GM21423 (cell line): ENCODE measurements around the gene DYNC1LI1.

Source experiments
- ATAC-seq: cut with Tn5 transposase; IDR thresholded peaks from one replicate; pipeline ENCODE4 v1.9.1; 2021; ENCODE audit warnings: mild to moderate bottlenecking, moderate library complexity; ENCODE audit not compliant: unreplicated experiment

Gene DYNC1LI1

GRCh38 chr3:32570421-32571191 lies at the start of gene DYNC1LI1:
TSS of gene DYNC1LI1 (minus strand) at chr3:32570858. CDS start at chr3:32570770, 88 bp downstream.
- peak; percentile 89 for ATAC-seq

DNA sequence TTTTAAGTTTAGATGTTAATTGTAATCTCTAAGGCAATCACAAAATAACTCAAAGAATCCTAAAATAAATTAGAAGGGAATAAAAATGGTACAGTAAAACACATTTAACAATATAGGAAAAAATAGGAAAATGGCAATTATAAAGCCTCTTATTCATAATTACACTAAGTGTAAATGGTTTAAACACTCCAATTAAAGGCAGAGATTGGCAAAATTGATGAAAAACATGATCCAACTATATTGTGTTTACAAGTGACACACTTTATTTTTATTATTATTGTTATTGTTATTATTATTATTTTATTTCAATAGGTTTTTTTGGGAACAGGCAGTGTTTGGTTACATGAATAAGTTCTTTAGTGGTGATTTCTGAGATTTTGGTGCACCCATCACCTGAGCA lies 48.7 kb upstream of the DYNC1LI1 start:
- ATAC-seq, result no peak

GRCh38 chr3:32616267-32616962 lies 45.8 kb upstream of the DYNC1LI1 start:
- ATAC-seq, result no peak

GRCh38 chr3:32614956-32615355 lies 44.3 kb upstream of the DYNC1LI1 start:
- no peak for ATAC-seq

- no peak for ATAC-seq
Measured at GRCh38 chr3:32613183-32613582, 42.5 kb upstream of the DYNC1LI1 start.

DNA sequence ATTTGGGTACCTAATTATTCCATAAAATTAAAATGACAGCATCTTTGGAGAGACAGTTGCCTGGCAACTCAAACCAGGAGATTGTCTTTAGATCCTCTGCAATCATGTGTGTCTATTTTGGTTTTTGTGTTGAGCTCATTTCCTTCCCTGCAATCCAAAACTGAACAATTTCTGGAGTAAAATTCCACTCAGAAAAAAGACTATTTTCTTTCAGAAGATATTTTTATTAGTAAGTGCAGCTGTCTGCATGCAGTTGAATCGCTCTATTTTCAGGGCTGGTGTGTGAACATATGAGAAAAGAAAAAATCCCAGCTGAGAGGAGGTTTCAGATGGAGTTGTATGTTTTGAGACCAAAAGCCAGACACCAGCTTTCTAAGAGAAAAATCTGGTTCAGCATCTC lies 41.9 kb upstream of the DYNC1LI1 start:
- ATAC-seq, result no peak

GRCh38 chr3:32607522-32607921 lies 36.9 kb upstream of the DYNC1LI1 start:
- ATAC-seq, result no peak

GRCh38 chr3:32606960-32607359 lies 36.3 kb upstream of the DYNC1LI1 start:
- ATAC-seq, result no peak

- no peak for ATAC-seq
Measured at GRCh38 chr3:32606277-32606676, 35.6 kb upstream of the DYNC1LI1 start.

GRCh38 chr3:32603064-32603463 lies 32.4 kb upstream of the DYNC1LI1 start:
- ATAC-seq, result no peak

DNA sequence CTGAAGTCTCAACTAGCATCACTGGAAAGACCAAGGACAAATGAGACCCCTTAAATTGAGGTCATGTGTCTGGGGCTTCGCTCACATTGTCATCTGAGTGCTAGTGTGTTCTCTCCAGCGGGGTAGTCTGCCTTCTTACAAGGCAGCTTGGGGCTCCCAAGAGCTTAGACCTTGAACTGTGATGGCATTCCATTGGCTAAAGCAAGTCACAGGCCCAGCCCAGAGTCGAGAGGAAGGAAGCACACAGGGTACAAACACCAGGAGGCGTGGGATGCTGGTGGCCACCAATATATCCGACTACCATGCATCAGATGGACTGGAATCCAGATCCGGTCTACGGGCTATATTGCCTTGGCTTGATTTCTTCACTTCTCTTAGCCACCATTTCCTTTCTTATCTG lies 31.5 kb upstream of the DYNC1LI1 start:
- no peak for ATAC-seq

- no peak for ATAC-seq
Measured at GRCh38 chr3:32601722-32602121, 31.1 kb upstream of the DYNC1LI1 start.

GRCh38 chr3:32597656-32598055 lies 27.0 kb upstream of the DYNC1LI1 start:
- ATAC-seq, result no peak

- ATAC-seq, result no peak
Measured at GRCh38 chr3:32596909-32597369, 26.3 kb upstream of the DYNC1LI1 start.

DNA sequence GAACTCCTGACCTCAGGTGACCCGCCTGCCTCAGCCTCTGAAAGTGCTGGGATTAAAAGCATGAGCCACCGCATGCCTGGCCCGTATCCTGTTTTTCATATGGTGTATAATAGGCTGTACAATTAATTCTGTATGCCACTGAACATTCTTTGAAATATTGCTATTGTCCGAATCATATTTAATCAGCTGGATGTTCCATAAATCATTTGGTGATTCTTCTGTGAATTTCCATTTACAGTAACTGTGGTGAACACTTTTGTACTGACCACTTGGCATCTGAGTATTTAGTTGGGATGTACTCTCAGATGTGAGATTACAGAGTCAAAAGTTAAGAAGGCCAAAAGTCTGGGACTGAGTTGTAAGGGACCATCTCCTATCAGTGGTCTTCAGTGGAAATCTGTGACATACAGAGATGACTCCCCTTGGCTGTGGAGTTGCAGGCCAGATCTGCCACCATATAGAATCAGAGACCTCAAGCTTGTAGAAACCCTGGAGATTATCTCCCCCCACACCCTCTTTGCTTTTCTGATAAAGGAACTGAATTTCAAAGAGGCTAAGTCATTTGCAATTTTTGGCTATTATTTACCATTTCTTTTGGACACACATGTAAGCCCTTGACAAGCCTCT lies 25.7 kb upstream of the DYNC1LI1 start:
- no peak for ATAC-seq

DNA sequence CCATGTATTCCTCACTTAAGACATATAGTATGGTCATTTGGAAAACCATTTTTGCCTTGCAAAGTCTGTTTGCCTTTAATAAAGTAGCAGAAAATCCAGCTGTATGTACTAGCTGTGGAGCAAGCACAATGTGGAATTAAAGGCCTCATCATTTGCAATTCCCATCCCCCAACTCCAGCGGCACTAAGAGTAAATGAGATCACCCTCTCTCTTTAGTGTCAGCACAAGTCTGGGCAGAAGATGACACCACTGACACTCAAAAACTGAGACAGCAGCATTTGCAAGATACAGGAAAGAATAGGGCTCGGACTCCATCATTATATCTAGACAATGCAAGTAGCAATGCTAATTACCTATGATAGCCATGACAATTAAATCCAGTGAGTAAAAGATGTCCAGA lies 24.7 kb upstream of the DYNC1LI1 start:
- ATAC-seq, result no peak

DNA sequence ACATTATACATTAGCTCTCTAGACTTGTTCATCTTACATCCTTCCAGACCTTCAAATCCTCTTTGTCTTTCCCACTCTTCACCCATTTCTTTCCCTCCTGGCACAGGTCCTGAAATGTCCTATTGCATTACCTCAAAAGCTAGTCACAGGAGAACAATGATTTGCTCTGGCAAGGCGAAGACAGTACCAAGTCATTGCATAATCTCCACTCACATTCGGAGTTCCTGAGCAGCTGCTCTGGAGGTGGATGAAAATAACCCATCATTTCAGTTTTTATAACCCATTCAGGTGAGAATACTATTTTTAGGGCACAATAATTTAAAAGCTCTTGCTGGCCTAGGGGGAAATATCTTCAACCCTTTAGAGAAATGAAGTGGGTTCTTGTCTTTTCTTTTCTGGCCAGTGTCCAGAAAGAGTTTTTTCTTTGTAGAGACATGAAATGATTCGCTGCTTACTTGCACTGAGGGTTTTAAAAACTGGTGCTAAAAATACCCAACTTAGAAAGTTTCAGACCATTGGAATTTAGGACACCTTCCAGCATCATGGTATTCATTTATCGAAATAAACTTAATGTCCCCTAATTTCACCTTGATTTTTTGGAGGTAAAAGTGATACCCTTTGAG lies 23.4 kb upstream of the DYNC1LI1 start:
- no peak for ATAC-seq

DNA sequence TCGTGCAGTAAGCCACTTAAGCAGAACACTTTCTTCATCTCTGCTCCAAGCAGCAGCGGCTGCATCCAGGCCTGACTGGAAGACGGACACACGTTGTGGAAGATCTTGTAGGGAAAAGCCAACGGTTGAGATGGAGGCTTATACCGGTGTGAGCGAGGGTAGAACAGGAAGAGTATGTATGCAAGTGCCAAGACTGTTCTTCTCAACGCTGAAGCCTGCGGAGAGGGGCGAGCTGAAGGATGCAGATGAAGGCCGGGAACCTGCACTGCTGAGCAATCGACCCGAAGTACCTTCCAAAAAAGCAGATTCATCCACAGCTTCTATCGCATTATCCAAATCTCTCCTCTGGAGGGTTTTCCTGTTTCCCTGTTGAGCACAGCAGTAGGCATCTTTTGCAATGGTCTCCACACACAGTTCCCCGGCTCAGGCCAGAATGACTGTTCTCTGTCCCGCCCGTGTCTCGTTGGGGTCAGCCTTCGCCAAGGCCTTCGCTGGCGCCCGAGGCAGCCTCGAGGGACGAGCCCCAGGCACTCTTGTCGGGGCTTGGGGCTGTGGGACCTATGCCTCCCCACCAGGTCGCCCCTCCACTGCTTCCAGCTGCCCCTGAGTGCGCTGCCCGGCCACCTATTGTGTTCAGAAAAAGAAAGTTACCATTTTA lies 22.2 kb upstream of the DYNC1LI1 start:
- ATAC-seq, result no peak

DNA sequence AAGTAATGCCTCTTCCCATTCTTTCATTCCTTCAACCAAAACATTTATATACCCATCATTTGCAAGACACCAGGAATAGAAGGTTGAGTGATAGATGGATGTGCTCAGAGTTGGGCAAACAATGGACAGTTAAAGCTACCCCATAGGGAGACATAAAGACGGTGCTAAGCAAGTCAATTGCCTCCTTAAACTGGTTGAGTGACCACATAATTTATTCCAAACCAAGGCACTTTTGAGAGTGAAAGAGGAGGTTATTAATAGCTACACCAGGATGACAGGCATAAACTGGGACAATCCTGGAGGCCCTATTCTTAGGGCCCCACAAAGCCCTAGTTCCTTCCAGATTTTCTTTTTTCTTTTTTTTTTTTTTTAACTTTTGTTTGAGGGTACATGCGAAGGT lies 21.4 kb upstream of the DYNC1LI1 start:
- ATAC-seq, result no peak

GRCh38 chr3:32591186-32591585 lies 20.5 kb upstream of the DYNC1LI1 start:
- ATAC-seq, result no peak

GRCh38 chr3:32586356-32586755 lies 15.7 kb upstream of the DYNC1LI1 start:
- ATAC-seq, result no peak
